PC-3 (cell line): ENCODE measurements around the gene MDGA2. TPM values are rescaled to one million over a fixed set of nuclear protein-coding genes. Genes with fewer than 3 reads are reported as not detected.

ENCODE experiments used
- ATAC-seq: fragments of 200-7000 bp; cut with Tn5 transposase; 2 replicates; pipeline ENCODE4 v1.9.1; 2020; ENCODE audit warnings: mild to moderate bottlenecking, moderate library complexity
- BruUV-seq: library from RNA; stranded (reverse); fragments of 400-500 nt; replicated peaks from 2 replicates; lab custom pipeline; 2021; lab: Mats Ljungman, UMichigan
- CTCF ChIA-PET: fragments of 300-600 bp; sonication (Branson Sonifier 250); formaldehyde crosslinking; loops from one replicate; lab custom pipeline; 2022; ENCODE audit warnings: antibody characterized with exemption; lab: Charles Lee
- POLR2A ChIA-PET: fragments of 300-600 bp; sonication (Branson Sonifier 250); formaldehyde crosslinking; loops from one replicate; lab custom pipeline; 2022; ENCODE audit warnings: antibody characterized with exemption; ENCODE audit not compliant: unreplicated experiment; lab: Charles Lee
- DNase-seq: peaks from one replicate; pipeline ENCODE4 v3.0.0-alpha.2; 2015
- H2AFZ ChIP-seq: fragments of 300-600 bp; sonication (generic); 2 replicates; pipeline ENCODE4 v1.6.0; 2016; ENCODE audit warnings: antibody characterized with exemption, low read length
- H3F3A ChIP-seq: fragments of 300-600 bp; sonication (generic); one replicate; pipeline ENCODE4 v1.6.0; 2017; ENCODE audit warnings: antibody characterized with exemption, low read length, control low read depth, mild to moderate bottlenecking; ENCODE audit not compliant: unreplicated experiment
- H3K27ac ChIP-seq: fragments of 300-600 bp; sonication (generic); 2 replicates; pipeline ENCODE4 v1.5.1; 2016; ENCODE audit warnings: mild to moderate bottlenecking, low read length
- H3K27me3 ChIP-seq: fragments of 300-600 bp; sonication (generic); 2 replicates; pipeline ENCODE4 v1.6.1; 2016; ENCODE audit warnings: low read length, mixed read lengths
- H3K36me3 ChIP-seq: fragments of 300-600 bp; sonication (generic); 2 replicates; pipeline ENCODE4 v1.6.1; 2016; ENCODE audit warnings: low read depth, mixed run types, low read length, mixed read lengths
- H3K4me1 ChIP-seq: fragments of 300-600 bp; sonication (generic); 2 replicates; pipeline ENCODE4 v1.5.1; 2016; ENCODE audit warnings: low read length; ENCODE audit not compliant: insufficient read depth
- H3K4me2 ChIP-seq: fragments of 300-600 bp; sonication (generic); 2 replicates; pipeline ENCODE4 v1.6.0; 2016; ENCODE audit warnings: low read length
- H3K4me3 ChIP-seq: fragments of 300-600 bp; sonication (generic); 2 replicates; pipeline ENCODE4 v1.5.1; 2016; ENCODE audit warnings: mild to moderate bottlenecking, low read length, mixed read lengths
- H3K79me2 ChIP-seq: fragments of 300-600 bp; sonication (generic); 2 replicates; pipeline ENCODE4 v1.6.1; 2017; ENCODE audit warnings: low read length, mixed read lengths
- H3K9ac ChIP-seq: fragments of 300-600 bp; sonication (generic); 2 replicates; pipeline ENCODE4 v1.6.0; 2016; ENCODE audit warnings: mild to moderate bottlenecking, low read length
- H3K9me2 ChIP-seq: fragments of 300-600 bp; sonication (generic); replicated peaks from 2 replicates; pipeline ENCODE4 v1.6.1; 2016; ENCODE audit warnings: mixed run types, low read length, mixed read lengths
- H3K9me3 ChIP-seq: fragments of 300-600 bp; sonication (generic); 2 replicates; pipeline ENCODE4 v1.6.1; 2016; ENCODE audit warnings: low read length, mixed read lengths
- H4K20me1 ChIP-seq: fragments of 300-600 bp; sonication (generic); 2 replicates; pipeline ENCODE4 v1.6.1; 2016; ENCODE audit warnings: low read length, mixed read lengths
- CTCF ChIP-seq: fragments of 300-600 bp; sonication (generic); conservative IDR thresholded peaks from 2 replicates; pipeline ENCODE4 v1.5.1; 2017; ENCODE audit warnings: antibody characterized with exemption, low read depth, mild to moderate bottlenecking, low read length
- EZH2 ChIP-seq: fragments of 300-600 bp; sonication (generic); IDR thresholded peaks from one replicate; pipeline ENCODE4 v1.6.1; 2017; ENCODE audit warnings: antibody characterized with exemption, mild to moderate bottlenecking, low read length; ENCODE audit not compliant: unreplicated experiment
- EZH2phosphoT487 ChIP-seq: fragments of 300-600 bp; sonication (generic); IDR thresholded peaks from 2 replicates; pipeline ENCODE4 v1.6.1; 2018; ENCODE audit warnings: mild to moderate bottlenecking, antibody characterized with exemption, low read length, borderline replicate concordance
- intact Hi-C: fragments of 100-400 bp; cut with micrococcal nuclease; formaldehyde crosslinking; loops from 2 replicates; pipeline ENCODE4 v1.9.0; 2023
- total RNA-seq: library from RNA; depleted of rRNA; stranded (reverse); fragments of >200 nt; gene quantifications from 2 replicates; pipeline ENCODE4 v1.2.3, GENCODE V29; 2014

Gene MDGA2
- total RNA-seq, 1 experiment from 2014 or later, result 0.04 TPM

GRCh38 chr14:47270715-47271114 lies 404.7 kb downstream of the MDGA2 start:
- no peaks in the 10 kb centered on the region for H4K20me1 ChIP-seq
- no peak overlapping the region for H3K9ac ChIP-seq
- intact Hi-C loops, result loop anchor here (10.0 kb wide), 1 partner anchor 216 kb away; no protein-coding TSS in a partner anchor
- TF ChIP-seq EZH2 (no peak), EZH2phosphoT487 (no peak), CTCF (no peak)
- no peaks in the 10 kb centered on the region for H3K4me1 ChIP-seq
- no peaks in the 10 kb centered on the region for H3K36me3 ChIP-seq
- no peaks in the 10 kb centered on the region for H3K9me3 ChIP-seq
- no peaks in the 10 kb centered on the region for H3K27me3 ChIP-seq
- no TSS peak for BruUV-seq
- no peak overlapping the region for H3K4me2 ChIP-seq
- H3F3A ChIP-seq, result no peaks in the 10 kb centered on the region
- POLR2A ChIA-PET, result no interaction called here
- H2AFZ ChIP-seq, result no peak overlapping the region
- no peaks in the 10 kb centered on the region for H3K79me2 ChIP-seq
- H3K27ac ChIP-seq, result no peak overlapping the region
- no peaks in the 10 kb centered on the region for H3K9me2 ChIP-seq
- ATAC-seq, result no peak
- CTCF ChIA-PET, result interaction anchor here (0.5 kb wide), 1 partner anchor 63 kb away, joined by 3 read pairs; no protein-coding TSS in a partner anchor
- DNase-seq, result no peak
- H3K4me3 ChIP-seq, result no peak overlapping the region

GRCh38 chr14:47269756-47270492 lies 405.5 kb downstream of the MDGA2 start:
- Histone ChIP-seq H3K9me2 (no peaks in the 10 kb centered on the region), H3K4me3 (no peak overlapping the region), H3K27ac (no peak overlapping the region), H4K20me1 (no peaks in the 10 kb centered on the region), H3F3A (no peaks in the 10 kb centered on the region), H3K4me1 (no peaks in the 10 kb centered on the region), H3K27me3 (no peaks in the 10 kb centered on the region), H2AFZ (0 out of 2 replicates have a peak overlapping the region, but pooled peaks have one; percentile 10), H3K36me3 (no peaks in the 10 kb centered on the region), H3K9me3 (no peaks in the 10 kb centered on the region), H3K79me2 (no peaks in the 10 kb centered on the region), H3K9ac (no peak overlapping the region), H3K4me2 (0 out of 2 replicates have a peak overlapping the region, but pooled peaks have one; percentile 3)
- ChIA-PET POLR2A (no interaction called here), CTCF (interaction anchor here (0.5 kb wide), 1 partner anchor 62 kb away, joined by 3 read pairs; no protein-coding TSS in a partner anchor)
- BruUV-seq, result TSS peak; percentile 94
- no peak for DNase-seq
- TF ChIP-seq EZH2, result no peak
- no peak for TF ChIP-seq EZH2phosphoT487
- no peak for TF ChIP-seq CTCF
- ATAC-seq, result no peak
- intact Hi-C loops, result loop anchor here (10.0 kb wide), 1 partner anchor 215 kb away; no protein-coding TSS in a partner anchor

- Histone ChIP-seq H2AFZ (no peak overlapping the region), H3F3A (no peaks in the 10 kb centered on the region), H3K9ac (no peak overlapping the region), H3K4me2 (no peak overlapping the region), H3K4me3 (no peak overlapping the region), H3K27me3 (no peaks in the 10 kb centered on the region), H3K79me2 (no peaks in the 10 kb centered on the region), H4K20me1 (no peaks in the 10 kb centered on the region), H3K36me3 (no peaks in the 10 kb centered on the region), H3K9me2 (no peaks in the 10 kb centered on the region), H3K27ac (no peak overlapping the region), H3K4me1 (no peaks in the 10 kb centered on the region), H3K9me3 (no peaks in the 10 kb centered on the region)
- BruUV-seq, result no TSS peak
- no peak for ATAC-seq
- POLR2A ChIA-PET, result no interaction called here
- TF ChIP-seq CTCF (no peak), EZH2 (no peak), EZH2phosphoT487 (no peak)
- CTCF ChIA-PET, result no interaction called here
- intact Hi-C loops, result no loop called here
- no peak for DNase-seq
Measured at GRCh38 chr14:47264842-47265241, 410.6 kb downstream of the MDGA2 start.
